Subcutaneous adipose tissue (tissue), 4 donors: ENCODE data around the gene ADAMTS17. TPM values are rescaled to one million over a fixed set of nuclear protein-coding genes. Genes with fewer than 3 reads are reported as not detected.

Experiments used
- CTCF ChIP-seq: fragments of 450-650 bp; IDR thresholded peaks from one replicate; pipeline ENCODE4 v1.5.1; 2016; ENCODE audit warnings: low read depth, mild to moderate bottlenecking, control low read depth, antibody characterized with exemption, moderate library complexity
- small RNA-seq: library from RNA; depleted of rRNA; stranded (forward); fragments of <200 nt; gene quantifications from one replicate; pipeline ENCODE3, GENCODE V24; 2016
- total RNA-seq, 4 donors: library from RNA; depleted of rRNA; stranded (reverse); fragments of >200 nt; gene quantifications; one replicate each; pipeline ENCODE4 v1.1.0, GENCODE V29; 2016

ADAMTS17 gene
- total RNA-seq, 4 donors from 2014 or later: 0.49 to 5.3 (median 2.5) TPM

- TF ChIP-seq CTCF: no peak
Observed at GRCh38 chr15:99925661-99926461, 415.9 kb downstream of the ADAMTS17 start.

- no peak for TF ChIP-seq CTCF
Observed at GRCh38 chr15:99923711-99924110, 418.1 kb downstream of the ADAMTS17 start.

Small RNA genes within 50 kb of the gene (small RNA-seq; reads per million reads assigned to genes)
- not detected for gene RNA5SP402

Other genes starting within 250 kb of the ADAMTS17 start
- 1 to 10 TPM in 1 of 4 donors, not detected in 3; 4.7 TPM for gene CERS3, start 187.0 kb upstream of the ADAMTS17 start, total RNA-seq